Glutamatergic neuron (in vitro differentiated cells): Measurements from ENCODE around the gene ASPHD1. TPM values are rescaled to one million over a fixed set of nuclear protein-coding genes. Genes with fewer than 3 reads are reported as not detected.
"Not testable (repeated sequence)": the region's sequence is repeated elsewhere in the genome, so short reads cannot be mapped to it uniquely, and the experiment has no call there.

Experiments used
- DNase-seq: peaks from one replicate; pipeline ENCODE4 v3.0.0; 2022
- H3K27ac Mint-ChIP-seq: one replicate; pipeline ENCODE4 v1.8.0; 2020; ENCODE audit warnings: mild to moderate bottlenecking, mixed read lengths, inconsistent platforms; ENCODE audit not compliant: unreplicated experiment
- H3K27me3 Mint-ChIP-seq: one replicate; pipeline ENCODE4 v1.8.0; 2020; ENCODE audit warnings: mild to moderate bottlenecking, moderate library complexity, mixed read lengths, inconsistent platforms; ENCODE audit not compliant: unreplicated experiment
- H3K36me3 Mint-ChIP-seq: one replicate; pipeline ENCODE4 v1.8.0; 2020; ENCODE audit warnings: mild to moderate bottlenecking, mixed read lengths, inconsistent platforms; ENCODE audit not compliant: unreplicated experiment
- H3K4me1 Mint-ChIP-seq: one replicate; pipeline ENCODE4 v1.8.0; 2020; ENCODE audit warnings: mild to moderate bottlenecking, low read depth, mixed read lengths, inconsistent platforms; ENCODE audit not compliant: unreplicated experiment
- H3K4me3 Mint-ChIP-seq: one replicate; pipeline ENCODE4 v1.8.0; 2020; ENCODE audit warnings: mild to moderate bottlenecking, mixed read lengths, inconsistent platforms; ENCODE audit not compliant: unreplicated experiment
- H3K9me3 Mint-ChIP-seq: one replicate; pipeline ENCODE4 v1.8.0; 2020; ENCODE audit warnings: mild to moderate bottlenecking, moderate library complexity, mixed read lengths, inconsistent platforms; ENCODE audit not compliant: unreplicated experiment
- total RNA-seq: library from RNA; stranded (reverse); fragmentation: NEBNext Ultra II Directional; extraction: Animal tissue kit (Norgen Biotek cat#: 25700); gene quantifications from one replicate; pipeline ENCODE4 v1.2.1, GENCODE V29; 2021; ENCODE audit not compliant: unreplicated experiment
- TF ChIP-seq, protein P1 (sequence below): fragments of 200-600 bp; sonication (generic); IDR thresholded peaks from one replicate; pipeline ENCODE4 v1.5.0; 2021; ENCODE audit not compliant: partially characterized antibody, unreplicated experiment

ASPHD1 gene
- total RNA-seq, 1 donor from 2014 or later: 56.4 TPM

DNA sequence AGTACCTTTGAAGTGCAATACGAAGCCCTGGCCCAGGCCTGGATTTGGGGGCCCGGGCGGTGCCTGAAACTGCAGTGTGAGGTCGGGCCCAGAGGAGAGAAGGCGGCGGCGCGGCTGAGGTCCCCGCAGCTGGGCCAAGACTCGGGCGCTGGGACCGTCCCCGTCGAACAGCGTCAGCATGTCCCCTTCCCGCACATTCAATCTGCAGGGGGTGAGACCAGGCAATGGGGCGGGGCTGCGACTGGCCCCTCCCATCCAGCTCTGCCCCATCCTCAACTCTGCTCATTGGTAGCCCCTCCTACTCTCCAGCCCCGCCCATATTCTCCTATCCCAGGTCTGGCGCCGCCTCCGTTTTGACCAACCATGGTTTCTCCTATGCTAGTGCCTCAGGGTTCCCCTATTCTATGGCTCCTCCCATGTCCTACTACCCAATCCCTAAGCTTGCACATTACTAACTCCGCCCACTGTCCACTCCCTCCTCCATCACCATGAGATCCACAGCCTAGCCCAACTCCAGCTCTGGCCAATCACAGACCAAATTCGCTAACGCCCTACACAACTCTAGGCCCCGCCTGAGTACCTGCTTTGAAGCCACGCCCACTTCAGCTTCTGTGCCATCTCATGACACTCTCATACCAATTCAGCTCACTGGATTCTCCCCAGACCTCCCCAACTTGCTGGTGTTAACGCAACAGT, 22.9 kb upstream of the ASPHD1 start:
- H3K4me3 Mint-ChIP-seq: peak overlapping the region; percentile 23
- H3K9me3 Mint-ChIP-seq: peaks cover 7% of the 10 kb centered on the region
- TF ChIP-seq, protein P1, sequence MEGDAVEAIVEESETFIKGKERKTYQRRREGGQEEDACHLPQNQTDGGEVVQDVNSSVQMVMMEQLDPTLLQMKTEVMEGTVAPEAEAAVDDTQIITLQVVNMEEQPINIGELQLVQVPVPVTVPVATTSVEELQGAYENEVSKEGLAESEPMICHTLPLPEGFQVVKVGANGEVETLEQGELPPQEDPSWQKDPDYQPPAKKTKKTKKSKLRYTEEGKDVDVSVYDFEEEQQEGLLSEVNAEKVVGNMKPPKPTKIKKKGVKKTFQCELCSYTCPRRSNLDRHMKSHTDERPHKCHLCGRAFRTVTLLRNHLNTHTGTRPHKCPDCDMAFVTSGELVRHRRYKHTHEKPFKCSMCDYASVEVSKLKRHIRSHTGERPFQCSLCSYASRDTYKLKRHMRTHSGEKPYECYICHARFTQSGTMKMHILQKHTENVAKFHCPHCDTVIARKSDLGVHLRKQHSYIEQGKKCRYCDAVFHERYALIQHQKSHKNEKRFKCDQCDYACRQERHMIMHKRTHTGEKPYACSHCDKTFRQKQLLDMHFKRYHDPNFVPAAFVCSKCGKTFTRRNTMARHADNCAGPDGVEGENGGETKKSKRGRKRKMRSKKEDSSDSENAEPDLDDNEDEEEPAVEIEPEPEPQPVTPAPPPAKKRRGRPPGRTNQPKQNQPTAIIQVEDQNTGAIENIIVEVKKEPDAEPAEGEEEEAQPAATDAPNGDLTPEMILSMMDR: no peak
- peak; percentile 76 for DNase-seq
- no peak overlapping the region for H3K27ac Mint-ChIP-seq
- no peaks in the 10 kb centered on the region for H3K4me1 Mint-ChIP-seq
- H3K36me3 Mint-ChIP-seq: peaks cover 15% of the 10 kb centered on the region
- H3K27me3 Mint-ChIP-seq: peaks cover 4% of the 10 kb centered on the region

DNA sequence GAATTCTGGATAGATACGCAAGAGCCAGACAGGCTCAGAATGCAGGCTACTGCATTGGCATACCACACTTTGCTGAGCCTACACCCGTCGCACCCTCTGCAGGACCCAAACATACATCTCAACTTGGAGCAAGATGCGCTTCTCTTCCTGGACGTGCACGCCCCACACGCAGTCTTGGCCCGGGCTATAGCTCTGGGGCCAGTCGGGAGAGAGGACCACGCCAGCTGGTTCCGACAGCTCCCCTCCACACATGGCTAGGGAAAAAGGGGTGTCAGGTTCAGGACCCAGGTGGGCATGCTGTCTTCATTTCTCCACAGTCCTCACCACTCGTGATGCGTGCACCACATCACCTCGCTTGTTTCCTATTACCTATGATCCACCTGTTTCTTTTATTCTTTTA, 22.1 kb upstream of the ASPHD1 start:
- Mint-ChIP-seq H3K4me3 (no peak overlapping the region), H3K27me3 (peaks cover 4% of the 10 kb centered on the region)
- TF ChIP-seq, protein P1: no peak

DNA sequence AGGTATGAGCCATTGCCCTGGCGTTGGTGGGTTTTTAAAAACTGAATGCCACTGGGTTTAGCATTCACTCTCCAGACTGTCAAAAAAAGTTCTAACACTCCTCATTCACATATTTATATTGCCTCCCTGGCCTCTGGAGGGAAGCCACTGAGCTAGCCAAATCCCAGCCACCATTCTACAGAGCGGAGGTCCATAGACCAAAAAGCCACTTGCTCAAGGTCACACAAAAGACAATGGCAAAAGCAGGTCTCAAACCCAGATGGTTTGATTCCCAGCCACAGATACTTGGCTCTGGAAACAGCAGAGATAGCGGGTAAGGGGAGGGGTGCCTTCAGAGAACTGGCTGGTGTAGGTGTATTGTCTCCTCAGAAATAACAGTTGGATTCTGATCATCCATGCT, 19.2 kb upstream of the ASPHD1 start:
- H3K27me3 Mint-ChIP-seq: peaks cover 2% of the 10 kb centered on the region
- no peak overlapping the region for H3K4me3 Mint-ChIP-seq
- H3K9me3 Mint-ChIP-seq: peaks cover 8% of the 10 kb centered on the region
- no peak overlapping the region for H3K27ac Mint-ChIP-seq
- DNase-seq: no peak
- TF ChIP-seq, protein P1: no peak
- H3K36me3 Mint-ChIP-seq: peaks cover 24% of the 10 kb centered on the region
- no peaks in the 10 kb centered on the region for H3K4me1 Mint-ChIP-seq

More for the DNA sequence above, 22.1 kb upstream of the ASPHD1 start:
- Mint-ChIP-seq H3K27ac (no peak overlapping the region), H3K36me3 (peaks cover 20% of the 10 kb centered on the region), H3K9me3 (peaks cover 7% of the 10 kb centered on the region), H3K4me1 (no peaks in the 10 kb centered on the region)
- no peak for DNase-seq

DNA sequence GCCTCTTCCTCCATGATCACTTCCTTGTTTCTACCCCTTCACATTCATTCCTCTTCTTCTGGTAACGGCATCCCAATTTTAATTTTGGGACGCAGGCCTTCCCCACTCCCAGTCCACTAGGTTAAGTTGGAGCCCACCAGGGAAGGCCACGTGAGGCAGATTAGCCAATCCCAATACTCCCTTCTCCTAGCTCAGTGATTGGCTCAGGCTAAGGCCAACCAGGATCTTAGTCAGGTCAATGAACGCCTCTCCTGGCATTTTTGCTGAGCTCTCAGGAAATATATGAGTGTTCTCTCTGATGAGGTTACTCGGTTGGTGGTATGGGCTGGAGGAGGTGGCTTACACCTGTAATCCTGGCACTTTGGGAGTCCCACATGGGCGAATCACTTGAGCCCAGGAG, 16.3 kb upstream of the ASPHD1 start:
- TF ChIP-seq, protein P1: no peak
- Mint-ChIP-seq H3K27me3 (peaks cover 2% of the 10 kb centered on the region), H3K36me3 (peaks cover 18% of the 10 kb centered on the region), H3K27ac (no peak overlapping the region), H3K9me3 (peaks cover 6% of the 10 kb centered on the region), H3K4me3 (no peak overlapping the region), H3K4me1 (no peaks in the 10 kb centered on the region)
- DNase-seq: no peak

GRCh38 chr16:29889372-29889771, 10.9 kb upstream of the ASPHD1 start:
- H3K27ac Mint-ChIP-seq, H3K4me1 Mint-ChIP-seq, H3K36me3 Mint-ChIP-seq, H3K4me3 Mint-ChIP-seq, H3K27me3 Mint-ChIP-seq, DNase-seq, H3K9me3 Mint-ChIP-seq: not testable (repeated sequence)
